Loucy (cell line): Measurements from ENCODE around the gene TAX1BP1.

ENCODE experiments used
- H2AFZ ChIP-seq: fragments of 200-600 bp; sonication (generic); 2 replicates; pipeline ENCODE4 v1.6.0; 2016; ENCODE audit warnings: antibody characterized with exemption, mild to moderate bottlenecking, low read length, moderate library complexity
- H3F3A ChIP-seq: fragments of 200-600 bp; 2 replicates; pipeline ENCODE4 v1.6.0; 2016; ENCODE audit warnings: antibody characterized with exemption, low read depth, mild to moderate bottlenecking
- H3K27me3 ChIP-seq: fragments of 200-600 bp; sonication (generic); 2 replicates; pipeline ENCODE4 v1.6.1; 2014; ENCODE audit warnings: low read length, mild to moderate bottlenecking; ENCODE audit not compliant: insufficient read depth, poor library complexity, severe bottlenecking
- H3K36me3 ChIP-seq: fragments of 200-600 bp; sonication (generic); 2 replicates; pipeline ENCODE4 v1.6.1; 2016; ENCODE audit warnings: low read length; ENCODE audit not compliant: insufficient read depth
- H3K4me1 ChIP-seq: fragments of 200-600 bp; sonication (generic); 2 replicates; pipeline ENCODE4 v1.5.1; 2014; ENCODE audit warnings: low read length, mild to moderate bottlenecking; ENCODE audit not compliant: insufficient read depth, poor library complexity, severe bottlenecking
- H3K4me2 ChIP-seq: fragments of 200-600 bp; sonication (generic); 2 replicates; pipeline ENCODE4 v1.6.0; 2014; ENCODE audit warnings: antibody characterized with exemption, low read length, low read depth, mild to moderate bottlenecking; ENCODE audit not compliant: poor library complexity, severe bottlenecking
- H3K4me3 ChIP-seq: fragments of 200-600 bp; sonication (generic); 2 replicates; pipeline ENCODE4 v1.5.1; 2014; ENCODE audit warnings: low read length, mild to moderate bottlenecking, mixed read lengths; ENCODE audit not compliant: poor library complexity, severe bottlenecking
- H3K79me2 ChIP-seq: fragments of 200-600 bp; sonication (generic); 2 replicates; pipeline ENCODE4 v1.6.1; 2014; ENCODE audit warnings: low read length; ENCODE audit not compliant: insufficient read depth
- H3K9ac ChIP-seq: fragments of 200-600 bp; sonication (generic); 2 replicates; pipeline ENCODE4 v1.6.0; 2014; ENCODE audit warnings: mild to moderate bottlenecking, low read depth, low read length, moderate library complexity; ENCODE audit not compliant: poor library complexity, severe bottlenecking
- H3K9me2 ChIP-seq: fragments of 200-600 bp; sonication (generic); replicated peaks from 2 replicates; pipeline ENCODE4 v1.6.1; 2016; ENCODE audit warnings: low read depth, low read length, mixed read lengths
- H3K9me3 ChIP-seq: fragments of 200-600 bp; sonication (generic); 2 replicates; pipeline ENCODE4 v1.6.1; 2014; ENCODE audit warnings: mild to moderate bottlenecking, antibody characterized with exemption, low read length, low read depth; ENCODE audit not compliant: insufficient read depth
- H4K20me1 ChIP-seq: fragments of 200-600 bp; sonication (generic); 2 replicates; pipeline ENCODE4 v1.6.0; 2014; ENCODE audit warnings: antibody characterized with exemption, low read length, mild to moderate bottlenecking; ENCODE audit not compliant: insufficient read depth, poor library complexity, severe bottlenecking
- CTCF ChIP-seq: fragments of 200-600 bp; sonication (generic); conservative IDR thresholded peaks from 2 replicates; pipeline ENCODE4 v1.5.1; 2014; ENCODE audit warnings: mild to moderate bottlenecking, antibody characterized with exemption, low read length
- EZH2phosphoT487 ChIP-seq: fragments of 200-600 bp; IDR thresholded peaks from 2 replicates; pipeline ENCODE4 v1.6.1; 2018; ENCODE audit warnings: antibody characterized with exemption, mild to moderate bottlenecking, moderate library complexity, borderline replicate concordance

The TAX1BP1 gene

DNA sequence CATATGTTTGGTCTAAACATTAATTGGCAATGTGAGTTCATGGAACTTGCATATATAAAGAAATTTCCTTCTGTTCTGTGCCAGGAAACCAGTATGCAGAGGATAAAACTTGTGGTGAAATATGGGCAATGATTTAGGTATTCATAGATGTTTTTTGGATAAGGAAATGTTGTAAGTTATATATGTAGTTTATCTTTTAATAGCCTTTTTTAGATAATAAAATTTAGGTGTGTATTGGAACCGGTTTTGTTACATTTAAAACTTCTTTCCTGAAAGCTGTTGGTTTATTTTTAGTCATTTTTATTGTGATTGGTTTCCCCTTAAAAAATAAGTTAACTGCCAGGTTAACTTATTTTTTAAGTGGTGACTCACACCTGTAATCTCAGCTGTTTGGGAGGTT lies 22.1 kb downstream of the TAX1BP1 start:
- peaks cover 79% of the 10 kb centered on the region for H3K79me2 ChIP-seq

GRCh38 chr7:27763983-27764508 lies 24.1 kb downstream of the TAX1BP1 start:
- no peaks in the 10 kb centered on the region for H3K9me2 ChIP-seq
- H3K36me3 ChIP-seq = peaks cover 32% of the 10 kb centered on the region
- peak overlapping the region; percentile 43 for H3K4me2 ChIP-seq
- H3K9me3 ChIP-seq = peaks cover 14% of the 10 kb centered on the region; the same call in 1 of the 2 replicates
- peaks cover 64% of the 10 kb centered on the region for H3K4me1 ChIP-seq
- no peak for TF ChIP-seq EZH2phosphoT487
- no peak for TF ChIP-seq CTCF
- peaks cover 3% of the 10 kb centered on the region for H4K20me1 ChIP-seq
- H3K9ac ChIP-seq = peak overlapping the region; percentile 29
- H3K27me3 ChIP-seq = no peaks in the 10 kb centered on the region
- H3F3A ChIP-seq = peaks cover 24% of the 10 kb centered on the region; the same call in 1 of the 2 replicates
- no peak overlapping the region for H2AFZ ChIP-seq
- H3K79me2 ChIP-seq = peaks cover 74% of the 10 kb centered on the region
- H3K4me3 ChIP-seq = no peak overlapping the region

More for the DNA sequence above, 22.1 kb downstream of the TAX1BP1 start:
- Histone ChIP-seq H3K9ac (no peak overlapping the region), H2AFZ (no peak overlapping the region), H3F3A (peaks cover 14% of the 10 kb centered on the region; the same call in 1 of the 2 replicates), H4K20me1 (peaks cover 3% of the 10 kb centered on the region), H3K36me3 (peaks cover 46% of the 10 kb centered on the region), H3K27me3 (no peaks in the 10 kb centered on the region), H3K4me1 (peaks cover 44% of the 10 kb centered on the region), H3K9me2 (no peaks in the 10 kb centered on the region), H3K4me2 (peak overlapping the region; percentile 22), H3K4me3 (no peak overlapping the region), H3K9me3 (peaks cover 14% of the 10 kb centered on the region; the same call in 1 of the 2 replicates)
- TF ChIP-seq EZH2phosphoT487 (no peak), CTCF (no peak)

- Histone ChIP-seq H3K79me2 (peaks cover 77% of the 10 kb centered on the region), H4K20me1 (peaks cover 3% of the 10 kb centered on the region), H3K4me1 (peaks cover 80% of the 10 kb centered on the region), H3K9ac (peak overlapping the region; percentile 10), H3K9me2 (no peaks in the 10 kb centered on the region), H3F3A (peaks cover 24% of the 10 kb centered on the region; the same call in 1 of the 2 replicates), H2AFZ (no peak overlapping the region), H3K9me3 (peaks cover 10% of the 10 kb centered on the region; the same call in 1 of the 2 replicates), H3K27me3 (no peaks in the 10 kb centered on the region), H3K4me2 (no peak overlapping the region), H3K36me3 (peaks cover 36% of the 10 kb centered on the region), H3K4me3 (peak overlapping the region; percentile 18)
- TF ChIP-seq EZH2phosphoT487 (no peak), CTCF (no peak)
Measured at GRCh38 chr7:27765841-27766240, 25.9 kb downstream of the TAX1BP1 start.
